Raji (cell line): Measurements from ENCODE around the gene CACNG3.

ENCODE experiments used
- POLR2A ChIP-seq: IDR thresholded peaks from 2 replicates; pipeline ENCODE4 v1.6.1; 2011; ENCODE audit warnings: low read depth, low read length, control low read depth; ENCODE audit not compliant: insufficient read depth

CACNG3 gene

DNA sequence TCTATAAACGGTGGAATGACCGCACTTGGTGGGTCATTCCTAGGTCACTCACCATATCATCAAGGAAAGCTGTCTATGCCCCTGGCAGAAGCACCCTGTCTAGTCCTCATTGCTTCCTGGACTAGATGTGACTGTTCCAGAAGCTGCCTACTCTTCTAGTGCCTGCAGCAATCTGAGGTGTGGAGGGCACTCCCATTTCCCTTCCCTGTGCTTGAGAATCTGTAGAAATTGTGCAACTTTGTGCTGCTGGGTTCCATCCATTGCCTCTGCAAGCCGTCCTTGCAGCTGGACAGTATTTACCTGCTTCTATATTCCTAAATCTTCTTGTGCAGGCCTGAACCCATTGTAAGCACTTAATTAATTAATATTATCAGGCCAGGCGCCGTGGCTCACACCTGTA is 52.1 kb downstream of the CACNG3 start:
- no peak for TF ChIP-seq POLR2A

DNA sequence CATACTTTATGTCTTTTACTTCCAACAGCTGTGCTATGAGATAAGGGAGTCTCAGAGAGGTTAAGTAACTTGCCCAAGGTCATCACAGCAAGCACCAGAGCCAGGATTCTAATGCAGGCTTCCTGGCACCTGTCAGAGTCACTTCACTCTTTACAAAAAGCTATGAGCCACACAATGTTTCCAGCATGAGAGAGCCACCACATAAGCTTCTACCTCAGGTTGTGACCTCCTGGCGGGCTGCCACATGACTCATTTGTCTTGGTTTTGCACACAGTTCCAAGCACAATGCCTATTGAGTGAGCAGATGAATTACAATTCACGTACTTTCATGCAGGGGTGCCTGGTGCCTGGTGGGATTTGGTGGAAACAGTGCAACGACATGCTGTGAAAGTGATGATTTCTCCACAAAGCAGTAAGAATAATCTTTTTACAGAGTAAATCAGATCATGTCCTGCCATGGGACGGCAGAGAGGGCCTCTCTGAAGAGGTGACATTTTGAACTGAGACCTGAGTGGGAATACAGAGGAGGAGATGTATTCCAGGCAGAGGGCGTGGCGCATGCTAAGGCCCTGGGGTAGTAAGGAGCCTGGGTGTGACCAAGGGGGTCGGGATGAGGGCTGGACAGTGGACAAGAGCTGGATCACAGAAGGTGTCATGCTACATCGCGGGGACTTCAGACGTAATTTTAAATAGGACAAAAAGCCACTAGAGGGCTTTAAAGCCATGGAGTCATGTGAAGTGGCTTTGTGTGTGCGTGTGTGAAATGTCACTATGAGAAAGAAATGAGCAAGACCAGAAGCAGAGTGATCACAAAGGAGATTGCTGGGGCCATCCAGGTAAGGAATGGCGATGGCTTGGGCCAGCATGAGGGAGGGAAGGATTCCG is 53.4 kb downstream of the CACNG3 start:
- no peak for TF ChIP-seq POLR2A

DNA sequence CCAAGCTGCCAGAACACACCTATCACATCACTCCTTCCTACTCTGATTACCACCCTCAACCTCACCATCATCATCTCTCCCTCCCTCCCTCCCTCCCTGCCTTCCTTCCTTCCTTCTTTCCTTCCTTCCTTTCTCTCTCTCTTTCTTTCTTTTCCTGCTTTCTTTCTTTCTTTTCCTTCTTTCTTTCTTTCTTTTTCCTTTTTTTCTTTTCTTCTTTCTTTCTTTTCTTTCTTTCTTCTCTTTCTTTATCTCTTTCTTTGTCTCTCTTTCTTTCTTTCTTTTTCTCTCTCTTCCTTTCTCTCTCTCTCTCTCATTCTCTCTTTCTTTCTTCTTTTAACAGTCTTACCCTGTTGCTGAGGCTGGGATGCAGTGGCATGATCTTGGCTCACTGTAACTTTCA is 59.2 kb downstream of the CACNG3 start:
- no peak for TF ChIP-seq POLR2A

DNA sequence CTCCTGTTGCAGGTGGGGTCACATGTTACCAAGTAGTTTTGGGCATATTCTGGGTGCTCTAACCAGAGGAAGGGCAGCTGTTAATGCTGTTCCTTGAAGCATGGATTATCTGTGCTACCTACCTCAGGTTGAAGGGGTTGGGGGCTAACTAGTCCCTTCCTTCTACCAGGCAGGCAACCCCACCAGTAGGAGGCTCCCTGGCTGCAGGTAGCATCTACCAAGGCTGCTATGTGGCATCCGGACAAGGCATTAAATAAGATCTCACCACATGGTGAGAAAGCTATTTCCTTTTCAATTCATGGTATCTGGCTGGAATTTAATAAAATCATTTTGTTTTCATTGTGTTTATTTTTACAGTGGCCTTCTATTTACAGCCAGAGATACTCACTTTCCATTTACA is 62.5 kb downstream of the CACNG3 start:
- no peak for TF ChIP-seq POLR2A

DNA sequence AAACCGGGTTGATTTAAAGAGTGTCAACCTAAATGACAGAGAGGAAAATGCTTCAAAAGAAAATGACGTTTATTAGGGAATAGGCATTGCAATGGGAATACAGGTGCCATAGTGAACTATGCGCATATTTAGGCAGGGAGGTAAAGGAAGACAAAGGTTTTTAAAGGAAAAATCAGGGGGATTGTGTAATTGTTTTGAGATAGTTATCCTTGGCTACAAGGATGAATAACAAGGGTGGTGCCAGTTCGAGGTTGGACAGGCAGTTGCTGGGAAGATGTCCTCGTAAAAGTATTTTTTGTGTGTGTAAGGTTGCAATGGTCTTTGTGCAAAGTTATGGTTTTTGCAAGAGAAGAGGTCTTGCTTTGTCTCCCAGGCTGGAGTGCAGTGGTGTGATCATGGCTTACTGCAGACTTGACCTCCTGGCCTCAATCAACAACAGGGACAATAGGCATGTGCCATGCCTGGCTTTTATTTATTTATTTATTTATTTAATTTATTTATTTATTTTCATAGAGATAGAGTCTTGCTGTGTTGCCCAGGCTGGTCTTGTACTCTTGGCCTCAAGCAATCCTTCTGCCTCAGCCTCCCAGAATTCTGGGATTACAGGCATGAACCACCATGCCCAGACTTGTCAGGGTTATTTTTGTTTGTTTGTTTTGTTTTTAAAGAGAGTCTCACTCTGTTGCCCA is 63.1 kb downstream of the CACNG3 start:
- no peak for TF ChIP-seq POLR2A

DNA sequence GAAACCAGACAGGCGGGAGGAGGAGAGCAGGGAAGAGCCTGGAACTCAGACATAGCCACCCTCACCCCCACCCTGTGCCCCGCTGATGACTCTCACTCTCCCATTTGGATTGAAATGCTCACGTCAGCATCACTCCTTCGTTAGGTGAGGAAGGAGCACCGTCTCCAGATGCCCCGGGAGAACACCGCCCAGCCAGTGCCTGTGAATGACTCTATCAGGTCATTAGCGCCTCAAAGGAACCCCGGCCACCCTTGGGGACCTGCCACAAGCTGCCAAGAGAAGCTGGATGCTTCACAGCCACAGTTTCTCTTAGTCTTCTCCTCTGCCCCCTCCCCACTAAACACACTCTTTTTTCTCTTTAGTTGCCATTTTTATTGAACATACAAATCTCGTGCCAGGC is 66.0 kb downstream of the CACNG3 start:
- no peak for TF ChIP-seq POLR2A

DNA sequence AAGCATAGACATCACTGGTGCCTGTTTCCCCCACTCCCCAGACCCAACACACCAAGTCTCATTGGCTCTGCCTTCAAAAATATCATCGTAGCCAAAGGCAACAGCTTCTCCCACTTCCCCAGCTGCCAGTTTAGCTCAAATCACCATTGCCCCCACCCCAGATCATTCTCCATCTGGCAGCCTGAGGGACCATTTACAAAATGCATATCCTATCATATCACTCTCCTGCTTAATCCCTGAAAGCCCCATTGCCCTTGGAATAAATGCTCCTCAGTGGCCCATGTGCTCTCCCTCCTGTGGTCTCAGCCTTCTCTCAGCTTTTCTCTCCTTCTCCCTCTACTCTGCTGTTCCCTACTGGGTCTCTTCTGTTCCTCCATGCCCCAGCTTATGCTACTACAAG is 68.3 kb downstream of the CACNG3 start:
- no peak for TF ChIP-seq POLR2A

DNA sequence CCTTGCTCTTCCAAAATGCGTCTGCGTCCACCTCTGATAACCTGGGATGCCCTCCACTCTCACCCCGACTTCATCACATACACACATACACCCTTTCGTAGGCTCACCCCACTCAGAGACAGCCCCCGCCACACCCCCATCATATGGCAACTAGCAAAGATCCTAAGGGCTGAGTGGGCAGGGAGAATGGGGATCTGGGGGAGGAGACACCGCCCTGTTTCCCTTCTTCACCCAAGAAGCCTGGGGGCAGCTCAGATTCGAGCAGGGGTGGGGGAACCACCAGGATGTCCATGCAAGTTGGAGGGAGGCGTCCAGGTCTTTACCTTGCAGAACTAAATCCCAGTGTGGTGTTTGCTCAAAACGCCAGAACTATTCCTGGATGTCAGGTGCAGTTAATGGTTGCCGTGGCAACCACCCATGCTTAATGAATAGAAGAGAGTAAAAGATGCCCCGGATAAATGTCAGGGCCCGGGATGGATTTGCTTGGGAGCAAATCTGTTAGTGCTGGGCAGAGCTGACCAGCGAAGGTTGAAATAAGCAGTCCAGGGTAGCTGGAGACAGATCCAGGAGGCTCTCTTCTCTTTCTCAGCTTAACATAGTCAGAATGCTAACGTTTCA is 72.8 kb downstream of the CACNG3 start:
- no peak for TF ChIP-seq POLR2A

DNA sequence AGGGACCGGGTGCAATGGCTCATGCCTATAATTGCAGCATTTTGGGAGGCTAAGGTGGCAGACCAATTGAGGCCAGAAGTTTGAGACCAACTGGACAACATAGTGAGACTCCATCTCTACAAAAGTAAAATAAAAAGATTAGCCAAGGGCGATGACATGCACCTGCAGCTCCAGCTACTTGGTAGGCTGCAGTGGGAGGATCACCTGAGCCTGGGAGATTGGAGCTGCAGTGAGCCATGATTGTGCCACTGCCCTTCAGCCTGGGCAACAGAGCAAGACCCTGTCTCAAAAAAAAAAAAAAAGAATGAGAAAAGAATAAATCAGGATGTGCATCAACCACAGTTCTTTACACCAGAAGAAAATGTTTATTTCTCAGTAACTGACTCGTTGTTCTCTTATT is 76.0 kb downstream of the CACNG3 start:
- TF ChIP-seq POLR2A, result no peak

DNA sequence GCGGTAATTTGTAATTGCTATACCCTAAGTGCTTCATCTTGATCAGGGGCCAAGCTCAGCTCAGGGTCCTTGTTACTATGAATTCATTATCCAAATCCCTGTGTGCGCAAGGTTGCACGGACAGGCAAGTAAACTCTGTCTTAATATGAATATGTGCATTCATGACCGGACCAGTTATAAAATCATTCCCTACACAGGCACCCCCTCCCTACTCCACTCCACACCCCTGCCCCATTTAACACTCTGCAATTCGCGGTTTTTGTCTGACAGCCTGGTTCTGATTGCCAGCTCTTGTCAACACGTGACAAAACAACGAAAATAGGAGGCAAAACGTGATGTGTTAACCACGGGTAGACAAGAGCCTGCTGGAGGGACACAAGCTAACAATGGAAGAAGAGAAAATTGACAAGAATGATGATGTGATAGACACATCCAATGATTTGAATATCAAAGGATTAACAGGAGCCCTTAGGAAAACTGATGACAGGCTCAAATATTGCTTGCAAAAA is 76.5 kb downstream of the CACNG3 start:
- TF ChIP-seq POLR2A, result no peak

DNA sequence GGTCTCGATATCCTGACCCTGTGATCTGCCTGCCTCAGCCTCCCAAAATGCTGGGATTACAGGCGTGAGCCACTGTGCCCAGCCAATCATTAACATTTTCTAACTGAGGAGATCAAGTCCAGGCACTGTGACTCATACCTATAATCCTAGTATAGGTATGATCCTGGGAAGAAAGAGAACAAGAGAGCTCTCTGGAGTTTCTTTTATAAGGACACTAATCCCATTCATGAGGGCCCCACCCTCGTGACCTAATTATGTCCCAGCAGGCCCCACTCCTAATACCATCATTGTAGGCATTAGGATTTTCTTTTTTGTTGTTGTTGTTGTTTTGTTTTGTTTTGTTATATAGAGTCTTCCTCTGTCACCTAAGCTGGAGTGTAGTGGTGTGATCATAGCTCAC is 80.4 kb downstream of the CACNG3 start:
- no peak for TF ChIP-seq POLR2A

DNA sequence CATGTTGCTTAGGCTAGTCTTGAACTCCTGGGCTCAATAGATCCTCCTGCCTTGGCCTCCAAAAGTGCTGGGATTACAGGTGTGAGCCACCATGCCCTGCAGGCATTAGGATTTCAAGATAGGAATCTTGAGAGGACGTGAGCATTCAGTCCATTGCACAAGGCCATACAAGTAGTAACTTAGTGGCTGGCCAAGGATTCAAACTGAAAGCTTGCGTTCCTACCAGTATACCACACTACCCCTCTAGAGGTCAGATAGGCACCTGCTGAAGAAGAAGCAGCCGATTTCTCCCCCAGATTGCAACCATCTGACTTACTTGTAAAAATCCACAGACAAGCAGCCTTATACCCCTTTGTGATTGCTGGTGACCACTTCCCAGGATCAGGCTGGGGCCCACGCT is 80.9 kb downstream of the CACNG3 start:
- TF ChIP-seq POLR2A, result no peak

DNA sequence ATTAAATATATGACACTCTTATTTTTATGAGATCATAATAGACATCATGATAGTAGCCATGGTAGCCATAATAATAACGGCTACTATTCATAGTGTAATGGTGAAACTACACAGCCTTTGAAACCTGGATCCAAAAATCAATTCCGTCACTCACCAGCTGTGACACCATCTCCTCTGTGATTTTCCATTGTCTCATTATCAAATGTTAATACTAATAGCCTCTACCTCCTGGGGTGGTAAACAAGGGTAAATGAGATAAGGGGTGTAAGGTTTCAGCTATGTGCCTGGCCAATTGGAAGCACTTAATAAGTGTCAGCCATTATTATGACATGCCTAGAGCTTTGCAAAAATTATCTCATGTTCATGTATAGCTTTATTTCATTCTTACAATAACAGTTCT is 88.6 kb downstream of the CACNG3 start:
- TF ChIP-seq POLR2A, result no peak

DNA sequence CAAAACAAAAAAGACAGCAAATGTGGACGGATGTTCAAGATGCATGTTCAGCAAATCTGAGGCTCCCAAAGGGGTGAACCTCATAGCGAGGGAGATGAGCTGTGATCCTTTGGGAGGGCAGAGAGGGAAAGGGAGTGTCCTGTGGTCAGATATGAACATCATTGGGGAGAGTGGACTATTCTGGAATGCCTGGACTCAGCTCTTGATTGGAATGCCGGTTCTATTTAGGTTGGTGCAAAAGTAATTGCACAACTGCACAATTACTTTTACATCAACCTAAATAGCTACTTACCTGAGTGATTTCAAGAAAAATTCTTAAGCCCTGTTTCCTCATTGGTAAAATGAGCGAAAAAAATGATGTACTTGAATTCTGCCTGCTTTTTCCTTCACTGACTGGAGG is 89.6 kb downstream of the CACNG3 start:
- no peak for TF ChIP-seq POLR2A

DNA sequence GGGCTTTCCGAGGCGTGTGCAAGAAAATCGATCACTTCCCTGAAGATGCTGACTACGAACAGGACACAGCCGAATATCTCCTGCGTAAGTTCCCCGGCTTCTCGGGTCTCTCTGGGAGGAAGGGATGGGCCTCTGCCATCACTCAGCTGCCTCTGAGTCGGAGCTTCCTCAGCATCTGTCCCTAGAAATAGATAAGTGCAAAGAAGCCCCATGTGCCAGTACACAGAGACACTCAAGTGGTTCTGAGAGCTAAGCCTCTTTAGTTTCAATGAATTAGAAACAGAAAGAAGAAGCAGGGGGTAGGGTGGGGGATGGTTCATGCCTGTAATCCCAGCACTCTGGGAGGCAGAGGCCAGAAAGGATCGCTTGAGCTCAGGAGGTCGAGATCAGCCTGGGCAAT is 90.6 kb downstream of the CACNG3 start:
- TF ChIP-seq POLR2A, result no peak

DNA sequence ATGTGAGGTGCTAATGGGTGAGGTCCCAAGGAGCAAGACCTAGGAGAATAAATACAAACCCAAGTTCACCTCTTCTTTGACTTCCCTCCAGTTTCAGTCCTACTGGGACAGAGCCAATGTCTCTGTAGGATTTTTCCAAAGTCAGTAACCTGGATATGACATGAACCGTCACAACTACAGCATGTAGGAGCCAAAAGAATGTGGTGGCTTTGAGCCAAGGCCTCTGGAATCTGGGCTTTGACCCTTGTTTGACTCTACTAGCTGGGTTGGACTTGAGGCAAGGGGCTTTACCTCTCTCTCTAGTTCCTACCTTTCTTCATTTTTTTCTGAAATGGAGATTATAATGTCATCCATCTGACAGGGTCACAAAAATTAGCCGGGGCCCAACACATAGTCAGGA is 91.4 kb downstream of the CACNG3 start:
- TF ChIP-seq POLR2A, result no peak
